Tibial nerve (tissue), 4 donors: ENCODE results near the gene NFS1. TPM values are rescaled to one million over a fixed set of nuclear protein-coding genes. Genes with fewer than 3 reads are reported as not detected.

Source experiments
- DNase-seq, 2 donors: peaks; one replicate each; pipeline ENCODE4 v3.0.0-alpha.2; 2019; ENCODE audit warnings: low spot score in 2 of 2
- H3K27ac ChIP-seq, 4 donors: fragments of 200-600 bp; sonication (generic) in 3 of 4; one replicate each; pipeline ENCODE4 v1.5.1; 2017 to 2019; ENCODE audit warnings: mild to moderate bottlenecking in 1 of 4
- H3K27me3 ChIP-seq, 2 donors: fragments of 200-600 bp; sonication (generic) in 1 of 2; one replicate each; pipeline versions ENCODE4 v1.5.1 to v1.6.0; 2017 to 2019
- H3K36me3 ChIP-seq, 3 donors: fragments of 200-600 bp; sonication (generic); one replicate each; pipeline ENCODE4 v1.5.1; 2018 to 2019
- H3K4me1 ChIP-seq, 4 donors: fragments of 200-600 bp; sonication (generic) in 3 of 4; one replicate each; pipeline ENCODE4 v1.5.1; 2017 to 2019
- H3K4me3 ChIP-seq, 4 donors: fragments of 200-600 bp; sonication (generic) in 3 of 4; one replicate each; pipeline ENCODE4 v1.5.1; 2017 to 2019; ENCODE audit warnings: mild to moderate bottlenecking in 1 of 4, moderate library complexity in 1 of 4
- H3K9me3 ChIP-seq, 4 donors: fragments of 200-600 bp; sonication (generic) in 3 of 4; one replicate each; pipeline ENCODE4 v1.5.1; 2017 to 2019
- CTCF ChIP-seq, 5 experiments: fragments of 200-600 bp in 3 of 5; fragments of 450-650 bp in 2 of 5; sonication (generic) in 3 of 5; IDR thresholded peaks; one replicate each; pipeline ENCODE4 v1.5.1; 2016 to 2019; ENCODE audit warnings: antibody characterized with exemption in 5 of 5, mild to moderate bottlenecking in 3 of 5, moderate library complexity in 2 of 5
- EP300 ChIP-seq, 2 donors: sonication (generic); formaldehyde crosslinking; IDR thresholded peaks; one replicate each; pipeline ENCODE4 v1.6.1; 2017; ENCODE audit warnings: antibody characterized with exemption in 2 of 2, mild to moderate bottlenecking in 1 of 2
- POLR2A ChIP-seq, 2 donors: fragments of 450-650 bp; IDR thresholded peaks; one replicate each; pipeline ENCODE4 v1.6.1; 2017; ENCODE audit warnings: antibody characterized with exemption in 2 of 2, mild to moderate bottlenecking in 2 of 2, moderate library complexity in 2 of 2
- WGBS, 2 donors: methylation state at CpG; one replicate each; pipeline ENCODE4 v1.1.5; 2018; 5-methylcytosine and 5-hydroxymethylcytosine counted together
- total RNA-seq, 4 donors: library from RNA; depleted of rRNA; stranded (reverse); fragments of >200 nt; gene quantifications; one replicate each; pipeline ENCODE4 v1.1.0, GENCODE V29; 2016

Gene NFS1
- total RNA-seq, 4 donors from 2014 or later: 17.7 to 64.1 (median 34.5) TPM

GRCh38 chr20:35731469-35731788 is 32.3 kb upstream of the NFS1 start:
- Histone ChIP-seq H3K4me3 (no peak overlapping the region), H3K9me3 (no peaks in the 10 kb centered on the region), H3K4me1 (peaks cover 8 to 79% (median 22%) of the 10 kb centered on the region in 4 donors), H3K27me3 (no peaks in the 10 kb centered on the region), H3K27ac (no peak overlapping the region), H3K36me3 (peaks cover 0 to 89% (median 38%) of the 10 kb centered on the region in 3 donors)
- no peak for DNase-seq
- 54 to 60% methylated on average over 2 of the region's 2 CpGs for WGBS, 2 donors
- TF ChIP-seq CTCF (IDR thresholded peaks at IDR 0.05) (no peak), EP300 (IDR thresholded peaks at IDR 0.05) (no peak), POLR2A (IDR thresholded peaks at IDR 0.05) (no peak)

GRCh38 chr20:35730583-35731468 is 31.7 kb upstream of the NFS1 start:
- Histone ChIP-seq H3K36me3 (peaks cover 0 to 89% (median 41%) of the 10 kb centered on the region in 3 donors), H3K4me1 (peaks cover 7 to 73% (median 17%) of the 10 kb centered on the region in 4 donors), H3K9me3 (no peaks in the 10 kb centered on the region), H3K27me3 (no peaks in the 10 kb centered on the region), H3K4me3 (no peak overlapping the region), H3K27ac (no peak overlapping the region)
- TF ChIP-seq CTCF (IDR thresholded peaks at IDR 0.05): no peak
- no peak for TF ChIP-seq EP300 (IDR thresholded peaks at IDR 0.05)
- no peak for TF ChIP-seq POLR2A (IDR thresholded peaks at IDR 0.05)
- 38 to 42% methylated on average over 4 of the region's 4 CpGs for WGBS, 2 donors
- DNase-seq: no peak

- no peaks in the 10 kb centered on the region for H3K27me3 ChIP-seq
- H3K4me3 ChIP-seq: no peak overlapping the region
- peaks cover 4 to 65% (median 11%) of the 10 kb centered on the region in 4 donors for H3K4me1 ChIP-seq
- H3K9me3 ChIP-seq: no peaks in the 10 kb centered on the region
- no peak for DNase-seq
- H3K27ac ChIP-seq: no peak overlapping the region
- TF ChIP-seq CTCF (IDR thresholded peaks at IDR 0.05): no peak
- TF ChIP-seq POLR2A (IDR thresholded peaks at IDR 0.05): no peak
- no peak for TF ChIP-seq EP300 (IDR thresholded peaks at IDR 0.05)
- peaks cover 0 to 94% (median 50%) of the 10 kb centered on the region in 3 donors for H3K36me3 ChIP-seq
- WGBS, 2 donors: 74 to 79% methylated on average over 2 of the region's 2 CpGs
These were observed 30.9 kb upstream of the NFS1 start for GRCh38 chr20:35729836-35730582.

DNA sequence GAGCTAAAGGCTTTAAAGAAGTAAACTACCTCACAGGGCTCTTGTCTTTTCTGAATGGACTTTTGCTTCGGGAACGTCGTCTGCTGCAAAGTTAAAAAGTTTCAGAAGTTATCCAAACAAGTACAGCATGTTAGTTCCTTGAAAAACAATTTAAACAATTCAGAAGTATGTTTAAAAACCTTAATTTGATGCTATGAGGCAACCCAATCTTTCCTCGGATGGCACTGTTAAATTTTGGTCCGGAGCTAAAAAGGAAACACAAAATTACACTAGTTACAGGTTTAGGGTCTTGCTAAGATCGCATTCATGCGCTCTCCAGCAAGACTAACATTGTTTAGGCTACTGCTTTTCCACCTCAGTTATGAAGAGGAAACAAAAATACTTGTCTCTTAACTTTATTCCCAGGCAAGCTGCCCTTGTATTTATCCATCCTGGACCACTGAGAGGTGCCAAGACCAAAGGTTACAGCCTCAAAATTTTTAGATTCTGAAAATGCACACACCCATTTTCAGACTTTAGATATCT is 30.2 kb upstream of the NFS1 start:
- H3K4me3 ChIP-seq: no peak overlapping the region
- no peak overlapping the region for H3K27ac ChIP-seq
- peaks cover 0 to 94% (median 54%) of the 10 kb centered on the region in 3 donors for H3K36me3 ChIP-seq
- H3K4me1 ChIP-seq: peaks cover 0 to 58% (median 7%) of the 10 kb centered on the region in 4 donors
- H3K27me3 ChIP-seq: no peaks in the 10 kb centered on the region
- H3K9me3 ChIP-seq: no peaks in the 10 kb centered on the region
- DNase-seq: no peak
- TF ChIP-seq EP300 (IDR thresholded peaks at IDR 0.05) (no peak), CTCF (IDR thresholded peaks at IDR 0.05) (no peak), POLR2A (IDR thresholded peaks at IDR 0.05) (no peak)
- 73% methylated on average over 7 of the region's 7 CpGs for WGBS, 2 donors
